Stimulated activated CD8-positive, alpha-beta memory T cell treated with anti-CD3 and anti-CD28 coated beads, Interleukin-12 subunit alpha, Interleukin-12 subunit beta, amount 100 ng/mL, for 24 hours (primary cell): ENCODE data around the gene DDX25.
"Not testable (repeated sequence)": the region's sequence is repeated elsewhere in the genome, so short reads cannot be mapped to it uniquely, and the experiment has no call there.

Source experiments
- DNase-seq: peaks from one replicate; pipeline ENCODE4 v3.0.0-alpha.2; 2020; ENCODE audit errors: extremely low read depth

The DDX25 gene

GRCh38 chr11:125903711-125904659 lies at the start of gene DDX25:
Gene DDX25, plus strand, starts transcription at chr11:125904508. Its CDS starts 10 bp downstream, at chr11:125904518.
- DNase-seq: peak; percentile 1

GRCh38 chr11:125857670-125858069 lies 46.6 kb upstream of the DDX25 start:
- not testable (repeated sequence) for DNase-seq

GRCh38 chr11:125862786-125863185 lies 41.5 kb upstream of the DDX25 start:
- DNase-seq: not testable (repeated sequence)

GRCh38 chr11:125865354-125865753 lies 39.0 kb upstream of the DDX25 start:
- DNase-seq: not testable (repeated sequence)

GRCh38 chr11:125869521-125869920 lies 34.8 kb upstream of the DDX25 start:
- no peak for DNase-seq

GRCh38 chr11:125871391-125872137 lies 32.7 kb upstream of the DDX25 start:
- no peak for DNase-seq

GRCh38 chr11:125872138-125872491 lies 32.2 kb upstream of the DDX25 start:
- DNase-seq: no peak

GRCh38 chr11:125873881-125874555 lies 30.3 kb upstream of the DDX25 start:
- no peak for DNase-seq

- no peak for DNase-seq
These were observed 29.7 kb upstream of the DDX25 start for GRCh38 chr11:125874556-125875124.

- no peak for DNase-seq
These were observed 23.0 kb upstream of the DDX25 start for GRCh38 chr11:125881291-125881690.

GRCh38 chr11:125883375-125883774 lies 20.9 kb upstream of the DDX25 start:
- DNase-seq: no peak

GRCh38 chr11:125886997-125887372 lies 17.3 kb upstream of the DDX25 start:
- no peak for DNase-seq

- peak; percentile 87 for DNase-seq
These were observed 16.7 kb upstream of the DDX25 start, which contains the start of gene HYLS1 for GRCh38 chr11:125887373-125888324. Gene HYLS1, plus strand, starts transcription at chr11:125887668. Its CDS starts 11,701 bp downstream, at chr11:125899369.

GRCh38 chr11:125890447-125891100 lies 13.7 kb upstream of the DDX25 start:
- no peak for DNase-seq

GRCh38 chr11:125892071-125892470 lies 12.2 kb upstream of the DDX25 start:
- no peak for DNase-seq

GRCh38 chr11:125892994-125893393 lies 11.3 kb upstream of the DDX25 start:
- no peak for DNase-seq

- DNase-seq: no peak
These were observed 2.4 kb upstream of the DDX25 start for GRCh38 chr11:125901872-125902271.

- no peak for DNase-seq
These were observed 1.9 kb upstream of the DDX25 start for GRCh38 chr11:125902277-125902926.

- DNase-seq: peak; percentile 81
These were observed 1.2 kb upstream of the DDX25 start, which contains the start of gene PUS3 for GRCh38 chr11:125902927-125903710. Gene PUS3, minus strand, starts transcription at chr11:125903206. Its CDS starts 6,922 bp downstream, at chr11:125896284.
